NT2/D1 (cell line): Measurements from ENCODE around the gene CES2.

Experiments
- YY1 ChIP-seq: IDR thresholded peaks from 2 replicates; pipeline ENCODE4 v1.6.1; 2011; ENCODE audit not compliant: insufficient read length, insufficient read depth
- ZNF274 ChIP-seq: IDR thresholded peaks from 2 replicates; pipeline ENCODE4 v1.6.1; 2011; ENCODE audit warnings: mild to moderate bottlenecking, low read depth, low read length

GRCh38 chr16:66917741-66918140 is 17.6 kb upstream of the CES2 start:
- no peak for TF ChIP-seq YY1
- no peak for TF ChIP-seq ZNF274
